ENCODE results near the gene PIM3. TPM values are rescaled to one million over a fixed set of nuclear protein-coding genes. Genes with fewer than 3 reads are reported as not detected.

PIM3 gene
- polyA plus RNA-seq, 1 of the 3 experiments (the other 2 are of a cell fraction), result 15.3 TPM

DNA sequence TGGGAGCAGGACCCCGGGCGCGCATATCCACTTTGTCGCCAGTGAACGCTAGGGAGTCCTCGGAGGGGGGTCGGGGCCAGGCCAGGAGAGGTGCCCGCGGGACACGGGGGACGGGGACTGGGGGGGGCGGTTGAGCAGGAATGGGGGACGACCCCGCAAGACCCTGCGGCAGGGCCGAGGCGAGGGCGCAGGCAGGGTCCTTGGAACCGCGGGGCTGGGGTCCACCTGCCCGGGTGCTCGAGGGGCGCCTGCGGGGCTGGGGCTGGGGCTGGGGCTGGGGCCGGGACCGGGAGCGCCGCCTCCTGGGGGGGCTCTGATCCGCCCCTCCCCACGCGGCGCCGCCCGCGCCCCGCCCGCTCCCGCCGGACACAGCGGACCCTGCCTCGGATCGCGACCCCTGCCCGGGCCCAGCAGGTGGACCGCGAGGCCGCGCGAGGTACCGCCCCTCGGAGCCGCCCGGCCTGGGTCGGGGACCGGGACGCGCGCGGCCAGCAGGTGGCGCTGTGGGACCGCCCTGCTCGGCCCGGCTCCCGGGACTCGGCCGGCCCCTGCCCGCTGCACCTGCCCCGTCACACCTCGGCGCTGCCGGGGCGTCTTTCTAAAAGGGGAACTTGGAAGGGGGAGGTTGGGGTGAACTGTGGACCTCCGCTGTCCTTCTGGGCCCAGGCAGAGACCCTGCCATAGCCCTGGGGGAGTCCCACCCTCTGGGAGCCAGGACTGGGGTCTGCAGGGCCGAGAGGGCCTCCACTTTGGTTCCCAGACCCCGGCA lies 31.2 kb upstream of the PIM3 start (continued):
- TF ChIP-seq, protein P1, sequence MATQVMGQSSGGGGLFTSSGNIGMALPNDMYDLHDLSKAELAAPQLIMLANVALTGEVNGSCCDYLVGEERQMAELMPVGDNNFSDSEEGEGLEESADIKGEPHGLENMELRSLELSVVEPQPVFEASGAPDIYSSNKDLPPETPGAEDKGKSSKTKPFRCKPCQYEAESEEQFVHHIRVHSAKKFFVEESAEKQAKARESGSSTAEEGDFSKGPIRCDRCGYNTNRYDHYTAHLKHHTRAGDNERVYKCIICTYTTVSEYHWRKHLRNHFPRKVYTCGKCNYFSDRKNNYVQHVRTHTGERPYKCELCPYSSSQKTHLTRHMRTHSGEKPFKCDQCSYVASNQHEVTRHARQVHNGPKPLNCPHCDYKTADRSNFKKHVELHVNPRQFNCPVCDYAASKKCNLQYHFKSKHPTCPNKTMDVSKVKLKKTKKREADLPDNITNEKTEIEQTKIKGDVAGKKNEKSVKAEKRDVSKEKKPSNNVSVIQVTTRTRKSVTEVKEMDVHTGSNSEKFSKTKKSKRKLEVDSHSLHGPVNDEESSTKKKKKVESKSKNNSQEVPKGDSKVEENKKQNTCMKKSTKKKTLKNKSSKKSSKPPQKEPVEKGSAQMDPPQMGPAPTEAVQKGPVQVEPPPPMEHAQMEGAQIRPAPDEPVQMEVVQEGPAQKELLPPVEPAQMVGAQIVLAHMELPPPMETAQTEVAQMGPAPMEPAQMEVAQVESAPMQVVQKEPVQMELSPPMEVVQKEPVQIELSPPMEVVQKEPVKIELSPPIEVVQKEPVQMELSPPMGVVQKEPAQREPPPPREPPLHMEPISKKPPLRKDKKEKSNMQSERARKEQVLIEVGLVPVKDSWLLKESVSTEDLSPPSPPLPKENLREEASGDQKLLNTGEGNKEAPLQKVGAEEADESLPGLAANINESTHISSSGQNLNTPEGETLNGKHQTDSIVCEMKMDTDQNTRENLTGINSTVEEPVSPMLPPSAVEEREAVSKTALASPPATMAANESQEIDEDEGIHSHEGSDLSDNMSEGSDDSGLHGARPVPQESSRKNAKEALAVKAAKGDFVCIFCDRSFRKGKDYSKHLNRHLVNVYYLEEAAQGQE (IDR thresholded peaks at IDR 0.05; ENCODE audit: low read depth, low read length), result no peak
- no peak for TF ChIP-seq FOXM1 (IDR thresholded peaks at IDR 0.05; ENCODE audit: low read depth)
- no peak for TF ChIP-seq ELF1 (IDR thresholded peaks at IDR 0.05)
- TF ChIP-seq, protein P2, sequence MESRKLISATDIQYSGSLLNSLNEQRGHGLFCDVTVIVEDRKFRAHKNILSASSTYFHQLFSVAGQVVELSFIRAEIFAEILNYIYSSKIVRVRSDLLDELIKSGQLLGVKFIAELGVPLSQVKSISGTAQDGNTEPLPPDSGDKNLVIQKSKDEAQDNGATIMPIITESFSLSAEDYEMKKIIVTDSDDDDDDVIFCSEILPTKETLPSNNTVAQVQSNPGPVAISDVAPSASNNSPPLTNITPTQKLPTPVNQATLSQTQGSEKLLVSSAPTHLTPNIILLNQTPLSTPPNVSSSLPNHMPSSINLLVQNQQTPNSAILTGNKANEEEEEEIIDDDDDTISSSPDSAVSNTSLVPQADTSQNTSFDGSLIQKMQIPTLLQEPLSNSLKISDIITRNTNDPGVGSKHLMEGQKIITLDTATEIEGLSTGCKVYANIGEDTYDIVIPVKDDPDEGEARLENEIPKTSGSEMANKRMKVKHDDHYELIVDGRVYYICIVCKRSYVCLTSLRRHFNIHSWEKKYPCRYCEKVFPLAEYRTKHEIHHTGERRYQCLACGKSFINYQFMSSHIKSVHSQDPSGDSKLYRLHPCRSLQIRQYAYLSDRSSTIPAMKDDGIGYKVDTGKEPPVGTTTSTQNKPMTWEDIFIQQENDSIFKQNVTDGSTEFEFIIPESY (IDR thresholded peaks at IDR 0.05; ENCODE audit: borderline replicate concordance, low read depth), result no peak

DNA sequence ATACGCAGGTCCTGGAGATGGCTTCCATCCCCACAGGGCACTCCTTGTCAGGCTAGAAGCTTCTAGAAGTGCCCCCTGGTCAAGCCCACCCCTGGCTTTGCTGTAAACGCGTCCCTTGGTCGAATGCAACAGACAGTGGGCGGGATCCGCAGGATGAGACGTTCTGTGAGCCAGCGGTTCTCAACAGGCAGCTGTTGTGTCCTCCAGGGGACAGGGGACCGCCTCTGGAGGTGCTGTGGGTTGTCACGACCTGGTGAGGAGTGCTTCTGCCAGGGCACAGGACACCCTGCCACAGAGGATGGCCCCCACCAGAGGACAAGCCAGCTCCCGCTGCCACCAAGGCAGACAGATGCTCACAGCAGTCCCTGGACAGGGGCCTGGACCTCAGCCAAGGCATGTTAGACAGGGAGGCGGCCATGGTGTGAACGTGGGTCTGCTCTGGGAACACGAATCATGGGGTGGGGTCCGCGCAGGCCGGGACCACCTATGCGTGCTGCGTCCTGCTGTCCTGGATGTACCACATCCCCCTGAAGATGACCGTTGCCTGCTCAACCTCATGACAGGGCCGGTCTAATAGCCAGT lies 30.5 kb upstream of the PIM3 start:
- ChIA-PET CTCF (interaction anchor here (0.6 to 5.2 kb wide), 37 partner anchors 9 to 386 kb away, joined by 3 to 88 read pairs (median 4); partner anchors contain the start of genes ALG12 and CRELD2), POLR2A (interaction anchor here (1.3 kb wide), 1 partner anchor 100 kb away, joined by 3 read pairs; no protein-coding TSS in a partner anchor)
- 76% methylated on average over 16 of the region's 21 CpGs for WGBS (ENCODE audit: low lambda C conversion rate)
- H3F3A ChIP-seq (replicated peaks; ENCODE audit: insufficient read depth), result no peaks in the 10 kb centered on the region
- H3K9ac ChIP-seq, result no peak overlapping the region
- peaks cover 0 to 30% of the 10 kb centered on the region in 2 experiments; a peak in 1 of 4 replicates for H3K4me1 ChIP-seq (ENCODE audit: control insufficient read depth in 1 of 2, insufficient read depth in 2 of 2, low read depth in 1 of 2, low read length in 1 of 2)
- no peak overlapping the region for H3K27ac ChIP-seq (ENCODE audit: low read depth in 2 of 2, low read length in 1 of 2)
- no peaks in the 10 kb centered on the region for H3K79me2 ChIP-seq (ENCODE audit: insufficient read depth)
- DNase-seq, result no peak
- H3K36me3 ChIP-seq (replicated peaks in 1 of 2; ENCODE audit: control insufficient read depth in 1 of 2, insufficient read depth in 2 of 2, low read length in 1 of 2), result peaks cover 0 to 5% of the 10 kb centered on the region in 2 experiments
- no peak overlapping the region for H2AFZ ChIP-seq (ENCODE audit: low read depth)
- H3K27me3 ChIP-seq (ENCODE audit: insufficient read depth), result no peaks in the 10 kb centered on the region
- H4K20me1 ChIP-seq (ENCODE audit: insufficient read depth), result no peaks in the 10 kb centered on the region
- no peaks in the 10 kb centered on the region for H3K9me3 ChIP-seq
- H3K4me2 ChIP-seq, result no peak overlapping the region
- no peak overlapping the region for H3K4me3 ChIP-seq (ENCODE audit: low read depth in 2 of 2, low read length in 1 of 2)
- no peaks in the 10 kb centered on the region for H3K9me2 ChIP-seq
- TF ChIP-seq, protein P3, sequence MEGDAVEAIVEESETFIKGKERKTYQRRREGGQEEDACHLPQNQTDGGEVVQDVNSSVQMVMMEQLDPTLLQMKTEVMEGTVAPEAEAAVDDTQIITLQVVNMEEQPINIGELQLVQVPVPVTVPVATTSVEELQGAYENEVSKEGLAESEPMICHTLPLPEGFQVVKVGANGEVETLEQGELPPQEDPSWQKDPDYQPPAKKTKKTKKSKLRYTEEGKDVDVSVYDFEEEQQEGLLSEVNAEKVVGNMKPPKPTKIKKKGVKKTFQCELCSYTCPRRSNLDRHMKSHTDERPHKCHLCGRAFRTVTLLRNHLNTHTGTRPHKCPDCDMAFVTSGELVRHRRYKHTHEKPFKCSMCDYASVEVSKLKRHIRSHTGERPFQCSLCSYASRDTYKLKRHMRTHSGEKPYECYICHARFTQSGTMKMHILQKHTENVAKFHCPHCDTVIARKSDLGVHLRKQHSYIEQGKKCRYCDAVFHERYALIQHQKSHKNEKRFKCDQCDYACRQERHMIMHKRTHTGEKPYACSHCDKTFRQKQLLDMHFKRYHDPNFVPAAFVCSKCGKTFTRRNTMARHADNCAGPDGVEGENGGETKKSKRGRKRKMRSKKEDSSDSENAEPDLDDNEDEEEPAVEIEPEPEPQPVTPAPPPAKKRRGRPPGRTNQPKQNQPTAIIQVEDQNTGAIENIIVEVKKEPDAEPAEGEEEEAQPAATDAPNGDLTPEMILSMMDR (IDR thresholded peaks at IDR 0.05), result no peak
- no peak for TF ChIP-seq TCF12 (IDR thresholded peaks at IDR 0.05)
- TF ChIP-seq RCOR1 (IDR thresholded peaks at IDR 0.05; ENCODE audit: low read length), result no peak
- no peak for TF ChIP-seq SIN3A (IDR thresholded peaks at IDR 0.05; ENCODE audit: borderline replicate concordance, low read depth, low read length)
- TF ChIP-seq CHD2 (IDR thresholded peaks at IDR 0.05; ENCODE audit: low read length, partially characterized antibody), result no peak
- no peak for TF ChIP-seq EZH2phosphoT487 (IDR thresholded peaks at IDR 0.05; ENCODE audit: borderline replicate concordance, low read depth)
- no peak for TF ChIP-seq GABPA (IDR thresholded peaks at IDR 0.05; ENCODE audit: low read depth)
- TF ChIP-seq FOSL2 (IDR thresholded peaks at IDR 0.05; ENCODE audit: borderline replicate concordance, low read depth), result no peak
- TF ChIP-seq, protein P2 (IDR thresholded peaks at IDR 0.05; ENCODE audit: borderline replicate concordance, low read depth), result no peak
- TF ChIP-seq, protein P4, sequence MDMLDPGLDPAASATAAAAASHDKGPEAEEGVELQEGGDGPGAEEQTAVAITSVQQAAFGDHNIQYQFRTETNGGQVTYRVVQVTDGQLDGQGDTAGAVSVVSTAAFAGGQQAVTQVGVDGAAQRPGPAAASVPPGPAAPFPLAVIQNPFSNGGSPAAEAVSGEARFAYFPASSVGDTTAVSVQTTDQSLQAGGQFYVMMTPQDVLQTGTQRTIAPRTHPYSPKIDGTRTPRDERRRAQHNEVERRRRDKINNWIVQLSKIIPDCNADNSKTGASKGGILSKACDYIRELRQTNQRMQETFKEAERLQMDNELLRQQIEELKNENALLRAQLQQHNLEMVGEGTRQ (IDR thresholded peaks at IDR 0.05; ENCODE audit: borderline replicate concordance, low read depth, low read length), result no peak
- no peak for TF ChIP-seq FOXM1 (IDR thresholded peaks at IDR 0.05; ENCODE audit: low read depth)
- TF ChIP-seq, protein P5, sequence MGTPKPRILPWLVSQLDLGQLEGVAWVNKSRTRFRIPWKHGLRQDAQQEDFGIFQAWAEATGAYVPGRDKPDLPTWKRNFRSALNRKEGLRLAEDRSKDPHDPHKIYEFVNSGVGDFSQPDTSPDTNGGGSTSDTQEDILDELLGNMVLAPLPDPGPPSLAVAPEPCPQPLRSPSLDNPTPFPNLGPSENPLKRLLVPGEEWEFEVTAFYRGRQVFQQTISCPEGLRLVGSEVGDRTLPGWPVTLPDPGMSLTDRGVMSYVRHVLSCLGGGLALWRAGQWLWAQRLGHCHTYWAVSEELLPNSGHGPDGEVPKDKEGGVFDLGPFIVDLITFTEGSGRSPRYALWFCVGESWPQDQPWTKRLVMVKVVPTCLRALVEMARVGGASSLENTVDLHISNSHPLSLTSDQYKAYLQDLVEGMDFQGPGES (IDR thresholded peaks at IDR 0.05; ENCODE audit: low read depth, low read length), result no peak
- TF ChIP-seq MXI1 (IDR thresholded peaks at IDR 0.05; ENCODE audit: low read depth, low read length), result no peak
